ENCODE data around the gene OTX1. TPM values are rescaled to one million over a fixed set of nuclear protein-coding genes. Genes with fewer than 3 reads are reported as not detected.
A peak's percentile ranks its signal among the peaks of the same experiment; 100 is the strongest.

OTX1 gene
- total and polyA plus RNA-seq, 4 donors: 0.08 to 0.44 TPM; not detected in 2

- peaks cover 93% of the 10 kb centered on the region for H3K4me1 ChIP-seq (ENCODE audit: control insufficient read depth, insufficient read depth, low read length)
- WGBS (ENCODE audit: insufficient coverage): 12% methylated on average over 42 of the region's 42 CpGs
- no peak overlapping the region for H3K27ac ChIP-seq (ENCODE audit: low read depth, low read length)
- peak in 1 of 6 donors; percentile 26 for DNase-seq (ENCODE audit: low read depth in 4 of 6, low spot score in 6 of 6)
- H3K4me3 ChIP-seq (ENCODE audit: low read depth, low read length): no peak overlapping the region
- peaks cover 7% of the 10 kb centered on the region for H3K36me3 ChIP-seq (ENCODE audit: control insufficient read depth, insufficient read depth, low read length)
- H3K27me3 ChIP-seq (ENCODE audit: control insufficient read depth, insufficient read depth, low read length): peaks cover 100% of the 10 kb centered on the region
- H3K9me3 ChIP-seq (ENCODE audit: control insufficient read depth, insufficient read depth, low read length): no peaks in the 10 kb centered on the region
Measured at GRCh38 chr2:63051795-63052333, 1.2 kb downstream of the OTX1 start.

- DNase-seq (ENCODE audit: low read depth in 4 of 6, low spot score in 6 of 6): peak in 1 of 6 donors; percentile 41
- Histone ChIP-seq H3K9me3 (ENCODE audit: control insufficient read depth, insufficient read depth, low read length) (no peaks in the 10 kb centered on the region), H3K4me1 (ENCODE audit: control insufficient read depth, insufficient read depth, low read length) (peaks cover 93% of the 10 kb centered on the region), H3K27ac (ENCODE audit: low read depth, low read length) (no peak overlapping the region), H3K27me3 (ENCODE audit: control insufficient read depth, insufficient read depth, low read length) (peaks cover 100% of the 10 kb centered on the region), H3K36me3 (ENCODE audit: control insufficient read depth, insufficient read depth, low read length) (peaks cover 7% of the 10 kb centered on the region), H3K4me3 (ENCODE audit: low read depth, low read length) (no peak overlapping the region)
- WGBS (ENCODE audit: insufficient coverage): 14% methylated on average over 27 of the region's 27 CpGs
Measured at GRCh38 chr2:63052411-63053080, 1.9 kb downstream of the OTX1 start.

- 12% methylated on average over 27 of the region's 34 CpGs for WGBS (ENCODE audit: insufficient coverage)
- H3K27ac ChIP-seq (ENCODE audit: low read depth, low read length): no peak overlapping the region
- H3K27me3 ChIP-seq (ENCODE audit: control insufficient read depth, insufficient read depth, low read length): peaks cover 100% of the 10 kb centered on the region
- DNase-seq (ENCODE audit: low read depth in 4 of 6, low spot score in 6 of 6): peak in 1 of 6 donors; percentile 46
- H3K36me3 ChIP-seq (ENCODE audit: control insufficient read depth, insufficient read depth, low read length): peaks cover under 1% of the 10 kb centered on the region
- no peaks in the 10 kb centered on the region for H3K9me3 ChIP-seq (ENCODE audit: control insufficient read depth, insufficient read depth, low read length)
- H3K4me1 ChIP-seq (ENCODE audit: control insufficient read depth, insufficient read depth, low read length): peaks cover 92% of the 10 kb centered on the region
- H3K4me3 ChIP-seq (ENCODE audit: low read depth, low read length): no peak overlapping the region
Measured at GRCh38 chr2:63053081-63053888, 2.7 kb downstream of the OTX1 start.

GRCh38 chr2:63053889-63054602, 3.4 kb downstream of the OTX1 start:
- no peaks in the 10 kb centered on the region for H3K9me3 ChIP-seq (ENCODE audit: control insufficient read depth, insufficient read depth, low read length)
- DNase-seq (ENCODE audit: low read depth in 4 of 6, low spot score in 6 of 6): peak in 1 of 6 donors; percentile 56
- WGBS (ENCODE audit: insufficient coverage): 1% methylated on average over 48 of the region's 48 CpGs
- no peak overlapping the region for H3K4me3 ChIP-seq (ENCODE audit: low read depth, low read length)
- peaks cover 94% of the 10 kb centered on the region for H3K4me1 ChIP-seq (ENCODE audit: control insufficient read depth, insufficient read depth, low read length)
- H3K36me3 ChIP-seq (ENCODE audit: control insufficient read depth, insufficient read depth, low read length): no peaks in the 10 kb centered on the region
- H3K27me3 ChIP-seq (ENCODE audit: control insufficient read depth, insufficient read depth, low read length): peaks cover 100% of the 10 kb centered on the region
- no peak overlapping the region for H3K27ac ChIP-seq (ENCODE audit: low read depth, low read length)

- H3K27ac ChIP-seq (ENCODE audit: low read depth, low read length): no peak overlapping the region
Measured at GRCh38 chr2:63054841-63055225, 4.2 kb downstream of the OTX1 start.

GRCh38 chr2:63055226-63056106, 4.8 kb downstream of the OTX1 start:
- 1% methylated on average over 57 of the region's 63 CpGs for WGBS (ENCODE audit: insufficient coverage)
- H3K27ac ChIP-seq (ENCODE audit: low read depth, low read length): no peak overlapping the region
- H3K4me1 ChIP-seq (ENCODE audit: control insufficient read depth, insufficient read depth, low read length): peaks cover 87% of the 10 kb centered on the region
- H3K36me3 ChIP-seq (ENCODE audit: control insufficient read depth, insufficient read depth, low read length): no peaks in the 10 kb centered on the region
- H3K4me3 ChIP-seq (ENCODE audit: low read depth, low read length): no peak overlapping the region
- peaks cover 99% of the 10 kb centered on the region for H3K27me3 ChIP-seq (ENCODE audit: control insufficient read depth, insufficient read depth, low read length)
- DNase-seq (ENCODE audit: low read depth in 4 of 6, low spot score in 6 of 6): peak in 2 of 6 donors; percentile 42 to 64
- H3K9me3 ChIP-seq (ENCODE audit: control insufficient read depth, insufficient read depth, low read length): no peaks in the 10 kb centered on the region

More at GRCh38 chr2:63054841-63055225, 4.2 kb downstream of the OTX1 start:
- Histone ChIP-seq H3K4me3 (ENCODE audit: low read depth, low read length) (no peak overlapping the region), H3K4me1 (ENCODE audit: control insufficient read depth, insufficient read depth, low read length) (peaks cover 93% of the 10 kb centered on the region), H3K27me3 (ENCODE audit: control insufficient read depth, insufficient read depth, low read length) (peaks cover 99% of the 10 kb centered on the region), H3K36me3 (ENCODE audit: control insufficient read depth, insufficient read depth, low read length) (no peaks in the 10 kb centered on the region), H3K9me3 (ENCODE audit: control insufficient read depth, insufficient read depth, low read length) (no peaks in the 10 kb centered on the region)
- DNase-seq (ENCODE audit: low read depth in 4 of 6, low spot score in 6 of 6): peak in 1 of 6 donors; percentile 59
- 13% methylated on average over 5 of the region's 7 CpGs for WGBS (ENCODE audit: insufficient coverage)

- no peak overlapping the region for H3K4me3 ChIP-seq (ENCODE audit: low read depth, low read length)
- H3K4me1 ChIP-seq (ENCODE audit: control insufficient read depth, insufficient read depth, low read length): peaks cover 77% of the 10 kb centered on the region
- peaks cover 98% of the 10 kb centered on the region for H3K27me3 ChIP-seq (ENCODE audit: control insufficient read depth, insufficient read depth, low read length)
- H3K27ac ChIP-seq (ENCODE audit: low read depth, low read length): no peak overlapping the region
- peak in 2 of 6 donors; percentile 27 to 63 for DNase-seq (ENCODE audit: low read depth in 4 of 6, low spot score in 6 of 6)
- no peaks in the 10 kb centered on the region for H3K36me3 ChIP-seq (ENCODE audit: control insufficient read depth, insufficient read depth, low read length)
- no peaks in the 10 kb centered on the region for H3K9me3 ChIP-seq (ENCODE audit: control insufficient read depth, insufficient read depth, low read length)
- 5% methylated on average over 49 of the region's 49 CpGs for WGBS (ENCODE audit: insufficient coverage)
Measured at GRCh38 chr2:63056107-63057050, 5.7 kb downstream of the OTX1 start.

Data from spinal cord (tissue), 10 donors.